ENCODE measurements around the gene COX11.

GRCh38 chr17:55004484-55004883 lies 36.0 kb upstream of the COX11 start:
- no peak for TF ChIP-seq SP1 (IDR thresholded peaks at IDR 0.05)
- TF ChIP-seq FOXM1 (IDR thresholded peaks at IDR 0.05; ENCODE audit: borderline replicate concordance), result no peak
- TF ChIP-seq BHLHE40 (IDR thresholded peaks at IDR 0.05; ENCODE audit: borderline replicate concordance), result no peak

Data from HEK293T (cell line).